ENCODE results near the gene PDE4B. TPM values are rescaled to one million over a fixed set of nuclear protein-coding genes. Genes with fewer than 3 reads are reported as not detected.

PDE4B gene
- total RNA-seq, 4 donors from 2014 or later, result 0.08 to 6.7 (median 3.4) TPM

- WGBS, 2 donors, result 0% methylated on average over 16 to 17 of the region's 18 CpGs
- no peak for DNase-seq
- Histone ChIP-seq H3K9me3 (no peaks in the 10 kb centered on the region), H3K4me1 (peaks cover 9 to 60% (median 25%) of the 10 kb centered on the region in 3 donors), H3K27ac (peak overlapping the region; percentile 69 to 87 (median 84)), H3K36me3 (no peaks in the 10 kb centered on the region), H3K27me3 (no peaks in the 10 kb centered on the region), H3K4me3 (peak overlapping the region; percentile 27 to 61 (median 46))
- TF ChIP-seq CTCF (IDR thresholded peaks at IDR 0.05) (peak in 4 of 6 experiments; percentile 23 to 58 (median 40)), POLR2A (IDR thresholded peaks at IDR 0.05) (peak in 2 of 4 donors; percentile 40 to 83)
- intact Hi-C loops (cut with DNase I), result no loop called here
These were observed 539.2 kb downstream of the PDE4B start for GRCh38 chr1:66331658-66332547.

GRCh38 chr1:66332548-66332901 lies 539.8 kb downstream of the PDE4B start:
- Histone ChIP-seq H3K4me1 (peaks cover 12 to 65% (median 25%) of the 10 kb centered on the region in 3 donors), H3K36me3 (no peaks in the 10 kb centered on the region), H3K27me3 (no peaks in the 10 kb centered on the region), H3K9me3 (no peaks in the 10 kb centered on the region), H3K4me3 (peak overlapping the region; percentile 27 to 61 (median 46)), H3K27ac (peak overlapping the region; percentile 69 to 87 (median 84))
- WGBS, 2 donors, result 4 to 16% methylated on average over 2 of the region's 2 CpGs
- TF ChIP-seq CTCF (IDR thresholded peaks at IDR 0.05) (no peak), POLR2A (IDR thresholded peaks at IDR 0.05) (no peak)
- no peak for DNase-seq
- intact Hi-C loops (cut with DNase I), result no loop called here

GRCh38 chr1:66333466-66334199 lies 540.9 kb downstream of the PDE4B start:
- Histone ChIP-seq H3K27ac (peak overlapping the region; percentile 69 to 87 (median 84)), H3K4me3 (peak overlapping the region; percentile 13 to 61 (median 46)), H3K27me3 (no peaks in the 10 kb centered on the region), H3K9me3 (no peaks in the 10 kb centered on the region), H3K4me1 (peaks cover 12 to 65% (median 25%) of the 10 kb centered on the region in 3 donors), H3K36me3 (no peaks in the 10 kb centered on the region)
- intact Hi-C loops (cut with DNase I), result no loop called here
- 8 to 55% methylated on average over 2 to 4 of the region's 4 CpGs for WGBS, 2 donors
- no peak for DNase-seq
- TF ChIP-seq POLR2A (IDR thresholded peaks at IDR 0.05) (peak in 1 of 4 donors; percentile 5), CTCF (IDR thresholded peaks at IDR 0.05) (no peak)

GRCh38 chr1:66334318-66334717 lies 541.6 kb downstream of the PDE4B start:
- 43 to 44% methylated on average over 2 of the region's 2 CpGs for WGBS, 2 donors

More at GRCh38 chr1:66334318-66334717, 541.6 kb downstream of the PDE4B start:
- H3K4me1 ChIP-seq, result peaks cover 12 to 65% (median 25%) of the 10 kb centered on the region in 3 donors
- intact Hi-C loops (cut with DNase I), result no loop called here
- peak overlapping the region in 3 of 4 donors; percentile 45 to 61 (median 47) for H3K4me3 ChIP-seq
- H3K27ac ChIP-seq, result peak overlapping the region; percentile 69 to 87 (median 84)
- H3K36me3 ChIP-seq, result no peaks in the 10 kb centered on the region
- H3K27me3 ChIP-seq, result no peaks in the 10 kb centered on the region
- DNase-seq, result no peak
- H3K9me3 ChIP-seq, result no peaks in the 10 kb centered on the region
- TF ChIP-seq POLR2A (IDR thresholded peaks at IDR 0.05) (no peak), CTCF (IDR thresholded peaks at IDR 0.05) (no peak)

Measured in esophagus squamous epithelium (tissue), 5 donors.